ENCODE measurements around the gene PHF24. TPM values are rescaled to one million over a fixed set of nuclear protein-coding genes. Genes with fewer than 3 reads are reported as not detected.
A peak's percentile ranks its signal among the peaks of the same experiment; 100 is the strongest.
"Not testable (repeated sequence)": the region's sequence is repeated elsewhere in the genome, so short reads cannot be mapped to it uniquely, and the experiment has no call there.

PHF24 gene
- total RNA-seq: 0.09 TPM
- polyA plus RNA-seq (ENCODE audit: insufficient read depth in 1 of 8, insufficient read length in 8 of 8, low replicate concordance in 1 of 8): under 1 TPM; 0.06 to 0.54 (median 0.13) TPM
- long read RNA-seq, donor 1: 0 reads
- long read RNA-seq, donor 2: 0 reads
- long read RNA-seq, donor 3: 0 reads
- long read RNA-seq, donor 4: 0 reads
- long read RNA-seq, donor 5: 0 reads
- long read RNA-seq, donor 6: 0 reads
- long read RNA-seq, donor 7: 0 reads
- long read RNA-seq, donor 8: 0 reads
- long read RNA-seq, donor 9: 0 reads
- long read RNA-seq, donor 10: 0 reads
- long read RNA-seq, donor 11: 0 reads

DNA sequence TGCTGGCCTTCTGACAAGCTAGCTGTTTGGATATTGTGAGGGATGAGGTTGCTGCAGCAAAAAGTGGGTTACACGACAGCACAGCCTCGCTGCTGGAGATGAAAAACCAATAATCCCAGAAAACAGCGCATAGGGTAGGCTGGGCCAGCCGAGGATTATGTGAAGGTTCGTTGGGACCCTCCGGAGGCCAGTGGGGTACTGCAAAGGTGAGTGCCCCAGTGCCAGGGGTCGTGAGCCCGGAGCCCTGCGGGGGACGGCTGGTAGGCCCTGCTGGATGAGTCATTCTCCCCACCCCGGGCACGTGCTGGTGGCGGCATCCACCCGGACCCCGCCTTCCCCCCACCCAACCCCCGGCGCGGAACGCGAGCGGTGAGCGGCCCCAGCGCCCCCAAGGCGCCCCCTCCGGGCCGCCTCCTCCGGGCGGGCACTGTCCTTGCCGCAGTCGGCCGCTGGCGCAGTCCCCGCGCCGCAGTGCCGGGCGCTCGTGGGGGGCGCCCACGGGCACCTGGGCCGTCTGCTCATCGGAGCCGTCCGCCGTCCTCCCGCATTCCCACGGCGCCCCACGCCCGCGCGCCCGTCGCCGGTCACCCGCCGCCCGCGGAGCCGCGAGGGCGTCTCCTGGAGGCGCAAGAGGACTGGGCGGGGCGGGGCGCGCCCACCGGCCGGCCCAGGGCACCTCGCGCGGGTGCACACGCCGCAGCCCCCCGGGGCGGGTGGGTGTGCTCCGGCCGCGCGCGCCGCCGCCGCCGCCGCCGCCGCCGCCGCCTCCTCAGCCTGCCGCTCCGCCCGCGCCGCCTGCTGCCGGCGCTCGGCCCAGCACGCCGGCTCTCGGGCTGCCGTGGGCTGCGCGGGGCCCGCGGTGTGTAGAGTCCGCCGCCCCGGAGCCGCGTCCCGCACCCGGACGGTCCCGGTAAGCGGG lies at the start of gene PHF24:
TSS of gene PHF24 (plus strand) at position 794 of the 919 bp plus-strand sequence. CDS start 13,014 bp downstream, outside the sequence.
- peaks cover 4% of the 10 kb centered on the region for H3K4me1 ChIP-seq (ENCODE audit: control insufficient read depth, insufficient read depth, low read length)

DNA sequence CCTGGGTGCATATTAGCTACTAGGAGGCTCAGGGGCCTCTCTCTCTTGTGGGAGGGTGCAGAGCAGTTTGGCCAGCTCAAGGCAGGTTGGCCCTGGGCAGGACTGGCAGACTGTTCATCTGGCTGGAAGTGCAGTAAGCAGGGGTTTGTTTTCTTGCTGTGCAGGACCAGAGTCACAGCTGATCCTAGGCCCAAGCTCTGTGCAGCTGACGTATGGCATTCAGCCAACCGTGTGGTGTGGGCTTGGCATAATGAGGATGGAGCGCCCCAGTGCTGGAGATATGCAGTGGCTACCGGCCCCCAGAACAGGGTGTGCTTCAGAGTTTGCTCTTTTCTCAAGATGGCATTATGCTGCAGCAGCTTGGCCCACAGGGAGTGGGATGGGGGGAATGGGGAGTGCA lies 31.0 kb upstream of the PHF24 start:
- no peaks in the 10 kb centered on the region for H3K9me3 ChIP-seq (replicated peaks; ENCODE audit: control insufficient read depth, low read depth, low read length)
- peak; percentile 60 for DNase-seq
- no peaks in the 10 kb centered on the region for H3K36me3 ChIP-seq (ENCODE audit: control insufficient read depth, insufficient read depth, low read length)
- 65% methylated on average over 4 of the region's 4 CpGs for WGBS (ENCODE audit: insufficient coverage)
- no peak overlapping the region for H3K4me3 ChIP-seq (ENCODE audit: low read length)
- no peaks in the 10 kb centered on the region for H3K27me3 ChIP-seq (ENCODE audit: control insufficient read depth, insufficient read depth, low read length)
- H3K4me1 ChIP-seq (ENCODE audit: control insufficient read depth, insufficient read depth, low read length): peaks cover 9% of the 10 kb centered on the region
- H3K27ac ChIP-seq (ENCODE audit: low read length): no peak overlapping the region

More for the DNA sequence above, at the start of gene PHF24:
- H3K9me3 ChIP-seq (replicated peaks; ENCODE audit: control insufficient read depth, low read depth, low read length): no peaks in the 10 kb centered on the region
- H3K27me3 ChIP-seq (ENCODE audit: control insufficient read depth, insufficient read depth, low read length): peaks cover 57% of the 10 kb centered on the region
- WGBS (ENCODE audit: insufficient coverage): under 1% methylated on average over 102 of the region's 116 CpGs
- no peaks in the 10 kb centered on the region for H3K36me3 ChIP-seq (ENCODE audit: control insufficient read depth, insufficient read depth, low read length)
- H3K27ac ChIP-seq (ENCODE audit: low read length): no peak within 1 kb of the TSS
- no peak within 1 kb of the TSS for H3K4me3 ChIP-seq (ENCODE audit: low read length)
- DNase-seq: peak; percentile 22

DNA sequence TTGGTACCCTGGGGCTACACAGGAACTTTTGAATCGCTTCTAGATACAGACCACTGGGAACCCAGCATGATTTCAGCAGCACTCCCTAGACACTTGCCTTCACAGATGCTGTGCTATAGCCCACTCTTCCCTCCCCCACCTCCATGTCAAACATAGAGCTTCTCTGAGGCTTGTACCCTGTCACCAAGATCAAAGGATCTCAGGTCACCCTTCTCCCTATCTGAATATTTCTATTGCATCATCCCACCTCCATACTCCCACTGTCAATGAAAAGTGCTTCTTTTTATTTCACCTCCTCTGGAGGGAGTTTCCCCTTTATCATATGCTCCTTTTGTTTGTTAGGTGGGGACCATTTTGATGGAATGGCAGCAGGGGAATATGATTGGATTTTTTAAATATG lies 29.2 kb upstream of the PHF24 start:
- Histone ChIP-seq H3K4me1 (ENCODE audit: control insufficient read depth, insufficient read depth, low read length) (peaks cover 9% of the 10 kb centered on the region), H3K27ac (ENCODE audit: low read length) (no peak overlapping the region), H3K36me3 (ENCODE audit: control insufficient read depth, insufficient read depth, low read length) (no peaks in the 10 kb centered on the region), H3K9me3 (replicated peaks; ENCODE audit: control insufficient read depth, low read depth, low read length) (no peaks in the 10 kb centered on the region), H3K4me3 (ENCODE audit: low read length) (no peak overlapping the region), H3K27me3 (ENCODE audit: control insufficient read depth, insufficient read depth, low read length) (no peaks in the 10 kb centered on the region)
- 94% methylated on average over 1 of the region's 1 CpG for WGBS (ENCODE audit: insufficient coverage)
- no peak for DNase-seq

DNA sequence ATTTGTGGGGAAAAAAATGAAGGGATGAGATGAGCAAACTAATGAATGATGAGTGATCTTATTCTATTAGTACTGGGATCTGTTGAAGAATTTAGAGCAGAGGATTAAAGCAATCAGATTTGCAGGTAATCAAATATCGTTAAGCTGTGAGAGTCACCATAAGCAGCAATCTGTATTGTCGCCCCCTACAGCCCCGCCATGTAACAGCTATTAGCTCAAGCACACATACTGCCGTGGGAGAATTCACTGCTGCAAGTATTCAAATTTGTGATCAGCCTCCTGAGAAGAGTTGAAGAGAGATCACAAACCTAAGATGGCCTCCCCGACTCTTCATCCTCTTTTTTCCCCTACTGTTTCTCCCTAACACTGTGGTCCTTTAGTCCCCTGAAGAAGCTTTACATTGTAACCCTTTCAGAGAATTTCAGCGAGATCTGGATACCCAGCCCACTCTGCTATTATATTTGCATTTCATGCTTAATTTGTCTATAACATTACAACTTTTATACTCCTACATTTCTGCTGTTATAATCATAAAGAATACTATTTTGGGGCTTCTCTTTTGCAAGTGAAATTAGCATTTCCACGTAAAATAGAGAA lies 28.5 kb upstream of the PHF24 start:
- WGBS (ENCODE audit: insufficient coverage): 0% methylated on average over 5 of the region's 7 CpGs
- H3K9me3 ChIP-seq (replicated peaks; ENCODE audit: control insufficient read depth, low read depth, low read length): no peaks in the 10 kb centered on the region
- DNase-seq: peak; percentile 4

DNA sequence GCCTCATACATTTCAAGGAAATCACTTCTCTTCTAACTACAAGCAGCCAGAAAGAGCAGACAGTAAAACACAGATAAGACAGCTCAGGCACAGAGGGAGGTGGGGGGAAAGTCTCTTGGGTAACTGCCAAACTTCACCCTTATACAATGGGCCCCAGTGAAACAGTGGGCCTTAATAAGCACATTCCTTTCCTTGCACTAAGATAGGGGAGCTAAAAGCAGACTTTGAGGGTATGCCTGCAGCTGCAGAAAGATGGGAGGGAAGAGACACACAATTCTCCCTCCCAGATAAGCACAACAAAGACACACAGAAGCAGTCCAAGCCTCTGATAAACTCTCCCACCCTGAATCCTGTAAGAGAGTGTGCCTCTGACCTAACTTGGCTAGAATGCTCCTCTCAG lies 18.1 kb upstream of the PHF24 start:
- H3K27ac ChIP-seq (ENCODE audit: low read length): not testable (repeated sequence)

More for the DNA sequence above, 28.5 kb upstream of the PHF24 start:
- peaks cover 9% of the 10 kb centered on the region for H3K4me1 ChIP-seq (ENCODE audit: control insufficient read depth, insufficient read depth, low read length)
- H3K36me3 ChIP-seq (ENCODE audit: control insufficient read depth, insufficient read depth, low read length): no peaks in the 10 kb centered on the region
- no peak overlapping the region for H3K4me3 ChIP-seq (ENCODE audit: low read length)
- H3K27ac ChIP-seq (ENCODE audit: low read length): no peak overlapping the region
- H3K27me3 ChIP-seq (ENCODE audit: control insufficient read depth, insufficient read depth, low read length): no peaks in the 10 kb centered on the region

DNA sequence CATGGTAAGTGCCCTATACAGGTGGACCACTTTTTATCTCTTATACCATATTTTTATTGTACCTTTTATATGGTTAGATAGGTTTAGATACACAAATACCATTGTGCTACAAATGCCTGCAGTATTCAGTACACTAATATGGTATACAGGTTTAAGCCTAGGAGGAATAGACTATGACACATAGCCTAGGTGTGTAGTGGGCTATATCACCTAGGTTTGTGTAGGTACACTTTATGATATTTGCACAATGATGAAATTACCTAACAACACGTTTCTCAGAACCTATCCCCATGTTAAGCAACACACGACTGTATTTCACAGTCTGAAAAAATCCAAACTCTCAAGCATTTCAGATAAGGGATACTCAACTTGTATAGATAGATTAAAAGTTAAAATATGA lies 9.6 kb upstream of the PHF24 start:
- no peak for DNase-seq
- no CpG with 5 or more reads among the region's 2 CpGs for WGBS (ENCODE audit: insufficient coverage)
- no peaks in the 10 kb centered on the region for H3K9me3 ChIP-seq (replicated peaks; ENCODE audit: control insufficient read depth, low read depth, low read length)
- no peak overlapping the region for H3K4me3 ChIP-seq (ENCODE audit: low read length)
- no peaks in the 10 kb centered on the region for H3K36me3 ChIP-seq (ENCODE audit: control insufficient read depth, insufficient read depth, low read length)
- no peak overlapping the region for H3K27ac ChIP-seq (ENCODE audit: low read length)
- H3K4me1 ChIP-seq (ENCODE audit: control insufficient read depth, insufficient read depth, low read length): no peaks in the 10 kb centered on the region
- H3K27me3 ChIP-seq (ENCODE audit: control insufficient read depth, insufficient read depth, low read length): peaks cover 7% of the 10 kb centered on the region

More for the DNA sequence above, 18.1 kb upstream of the PHF24 start:
- H3K27me3 ChIP-seq (ENCODE audit: control insufficient read depth, insufficient read depth, low read length); H3K36me3 ChIP-seq (ENCODE audit: control insufficient read depth, insufficient read depth, low read length); H3K4me1 ChIP-seq (ENCODE audit: control insufficient read depth, insufficient read depth, low read length); H3K4me3 ChIP-seq (ENCODE audit: low read length); H3K9me3 ChIP-seq (replicated peaks; ENCODE audit: control insufficient read depth, low read depth, low read length); DNase-seq: not testable (repeated sequence)

DNA sequence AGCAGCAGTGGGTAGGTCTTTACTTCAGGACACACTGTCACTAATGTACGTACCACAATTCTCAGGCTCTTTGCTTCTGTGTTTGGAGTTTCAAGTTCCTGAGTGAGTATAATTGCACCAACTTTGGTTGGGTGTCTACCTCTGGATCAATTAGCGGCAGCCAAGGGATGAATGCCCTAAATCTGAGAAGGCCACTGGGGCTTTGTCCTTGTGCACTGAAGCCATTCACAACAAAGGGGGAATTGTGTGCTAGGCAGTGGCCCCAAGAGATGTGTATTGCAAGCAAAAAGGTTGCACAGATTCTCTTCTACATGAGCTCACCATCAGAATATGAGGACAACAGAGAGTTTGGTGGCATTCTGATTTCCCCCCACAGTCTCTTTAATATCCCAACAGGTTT lies 3.9 kb upstream of the PHF24 start:
- no peak overlapping the region for H3K27ac ChIP-seq (ENCODE audit: low read length)
- H3K36me3 ChIP-seq (ENCODE audit: control insufficient read depth, insufficient read depth, low read length): no peaks in the 10 kb centered on the region
- H3K9me3 ChIP-seq (replicated peaks; ENCODE audit: control insufficient read depth, low read depth, low read length): no peaks in the 10 kb centered on the region
- DNase-seq: no peak
- peaks cover 4% of the 10 kb centered on the region for H3K4me1 ChIP-seq (ENCODE audit: control insufficient read depth, insufficient read depth, low read length)
- H3K4me3 ChIP-seq (ENCODE audit: low read length): no peak overlapping the region
- peaks cover 34% of the 10 kb centered on the region for H3K27me3 ChIP-seq (ENCODE audit: control insufficient read depth, insufficient read depth, low read length)
- 75% methylated on average over 1 of the region's 2 CpGs for WGBS (ENCODE audit: insufficient coverage)

DNA sequence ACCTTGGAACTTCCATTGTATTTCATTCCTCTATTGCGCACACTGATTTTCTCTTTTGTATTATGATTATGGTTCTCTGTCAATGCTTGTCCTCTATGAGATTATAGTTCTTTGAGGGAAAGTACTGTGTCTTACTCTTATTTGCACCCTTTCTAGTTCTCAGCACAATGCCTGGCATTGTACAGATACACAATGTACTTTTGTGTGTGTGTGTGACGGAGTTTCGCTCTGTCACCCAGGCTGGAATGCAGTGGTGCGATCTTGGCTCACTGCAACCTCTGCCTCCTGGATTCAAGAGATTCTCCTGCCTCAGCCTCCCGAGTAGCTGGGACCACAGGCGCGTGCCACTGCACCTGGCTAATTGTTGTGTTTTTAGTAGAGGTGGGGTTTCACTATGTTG lies 2.0 kb upstream of the PHF24 start:
- H3K9me3 ChIP-seq (replicated peaks; ENCODE audit: control insufficient read depth, low read depth, low read length); H3K4me1 ChIP-seq (ENCODE audit: control insufficient read depth, insufficient read depth, low read length); H3K4me3 ChIP-seq (ENCODE audit: low read length); H3K27ac ChIP-seq (ENCODE audit: low read length); H3K36me3 ChIP-seq (ENCODE audit: control insufficient read depth, insufficient read depth, low read length); DNase-seq: not testable (repeated sequence)
- 96% methylated on average over 3 of the region's 7 CpGs for WGBS (ENCODE audit: insufficient coverage)
- peaks cover 44% of the 10 kb centered on the region for H3K27me3 ChIP-seq (ENCODE audit: control insufficient read depth, insufficient read depth, low read length)

DNA sequence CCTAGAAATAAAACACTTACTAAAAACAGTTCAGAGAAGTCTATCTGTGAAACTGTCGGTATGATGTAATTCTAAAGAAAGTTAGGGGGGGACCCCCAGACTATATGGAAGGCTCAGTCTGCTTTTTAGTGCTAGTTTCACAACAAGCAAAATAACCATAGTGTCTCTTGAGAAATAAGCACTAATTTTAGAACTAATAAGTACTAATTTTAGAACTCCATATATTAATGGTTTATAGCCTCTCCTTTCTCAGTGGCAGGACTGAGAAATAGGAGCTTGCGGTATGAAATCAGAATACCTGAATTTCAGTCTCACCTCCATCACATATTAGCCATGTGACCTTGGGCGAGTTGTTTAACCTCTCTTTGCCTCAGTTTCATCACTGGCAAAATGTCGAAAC lies 1.4 kb upstream of the PHF24 start:
- Histone ChIP-seq H3K27ac (ENCODE audit: low read length) (no peak overlapping the region), H3K27me3 (ENCODE audit: control insufficient read depth, insufficient read depth, low read length) (peaks cover 49% of the 10 kb centered on the region), H3K36me3 (ENCODE audit: control insufficient read depth, insufficient read depth, low read length) (no peaks in the 10 kb centered on the region), H3K4me1 (ENCODE audit: control insufficient read depth, insufficient read depth, low read length) (peaks cover 4% of the 10 kb centered on the region), H3K4me3 (ENCODE audit: low read length) (no peak overlapping the region), H3K9me3 (replicated peaks; ENCODE audit: control insufficient read depth, low read depth, low read length) (no peaks in the 10 kb centered on the region)
- WGBS (ENCODE audit: insufficient coverage): no CpG with 5 or more reads among the region's 4 CpGs
- no peak for DNase-seq

DNA sequence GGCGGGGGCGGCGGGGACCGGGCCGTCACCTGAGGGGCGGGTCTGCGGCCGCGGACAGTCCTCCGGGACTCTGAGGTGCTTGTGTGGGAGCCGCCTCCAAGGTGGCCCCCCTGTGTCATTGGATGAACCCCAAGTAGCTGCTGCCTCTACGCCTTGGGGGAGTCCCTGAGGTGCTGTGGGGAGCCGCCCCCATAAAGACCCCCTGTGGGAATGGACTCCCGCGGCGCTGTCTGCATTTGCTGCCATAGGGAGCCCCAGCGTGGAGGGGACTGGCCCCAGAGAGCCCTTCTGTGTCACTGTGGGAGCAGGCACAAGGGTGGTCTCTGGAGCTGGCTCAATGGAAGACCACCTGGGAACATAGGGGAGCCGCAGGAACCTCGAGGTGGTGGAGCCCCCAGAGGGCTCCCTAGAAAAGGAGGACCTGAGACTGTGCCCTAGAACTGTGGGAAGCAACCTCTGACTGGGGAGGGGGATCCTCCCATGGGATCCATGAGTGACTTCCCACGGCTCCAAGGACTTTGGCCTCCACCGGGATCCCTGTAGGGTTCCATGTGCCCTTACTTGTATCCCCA lies 412 bp downstream of the PHF24 start:
- Histone ChIP-seq H3K36me3 (ENCODE audit: control insufficient read depth, insufficient read depth, low read length) (no peaks in the 10 kb centered on the region), H3K4me1 (ENCODE audit: control insufficient read depth, insufficient read depth, low read length) (peaks cover 4% of the 10 kb centered on the region), H3K27ac (ENCODE audit: low read length) (no peak overlapping the region), H3K27me3 (ENCODE audit: control insufficient read depth, insufficient read depth, low read length) (peaks cover 59% of the 10 kb centered on the region), H3K4me3 (ENCODE audit: low read length) (no peak overlapping the region), H3K9me3 (replicated peaks; ENCODE audit: control insufficient read depth, low read depth, low read length) (no peaks in the 10 kb centered on the region)
- WGBS (ENCODE audit: insufficient coverage): 7% methylated on average over 19 of the region's 21 CpGs
- no peak for DNase-seq
